SK-N-SH treated with all-trans-retinoic acid at 6 μM for 48 hours (cell line): ENCODE results near the gene ROBO1.
A peak's percentile ranks its signal among the peaks of the same experiment; 100 is the strongest.

ENCODE experiments used
- ATAC-seq: fragments of 200-7000 bp; cut with Tn5 transposase; 3 replicates; pipeline ENCODE4 v1.9.1; 2020; ENCODE audit warnings: mild to moderate bottlenecking, moderate library complexity
- ARNTL ChIP-seq: fragments of 450-650 bp; formaldehyde crosslinking; IDR thresholded peaks from 2 replicates; pipeline ENCODE4 v1.5.0; 2020; ENCODE audit warnings: low read depth, mild to moderate bottlenecking, moderate library complexity, borderline replicate concordance
- BACH2 ChIP-seq: fragments of 250-450 bp; sonication (Bioruptor Pico); IDR thresholded peaks from 2 replicates; pipeline ENCODE4 v1.9.0; 2021; ENCODE audit warnings: mild to moderate bottlenecking, borderline replicate concordance
- CREB5 ChIP-seq: fragments of 250-450 bp; sonication (Bioruptor Pico); IDR thresholded peaks from 2 replicates; pipeline ENCODE4 v1.5.1; 2020; ENCODE audit warnings: low read depth, mild to moderate bottlenecking, moderate library complexity
- CSRNP3 ChIP-seq: fragments of 250-450 bp; sonication (Bioruptor Pico); IDR thresholded peaks from 2 replicates; pipeline ENCODE4 v1.5.1; 2021; ENCODE audit warnings: mild to moderate bottlenecking, moderate library complexity
- ESRRG ChIP-seq: fragments of 250-450 bp; sonication (Bioruptor Pico); IDR thresholded peaks from 2 replicates; pipeline ENCODE4 v1.6.1; 2021; ENCODE audit warnings: mild to moderate bottlenecking
- GLIS3 ChIP-seq: fragments of 250-450 bp; sonication (Bioruptor Pico); IDR thresholded peaks from 2 replicates; pipeline ENCODE4 v1.5.0; 2020; ENCODE audit warnings: mild to moderate bottlenecking, moderate library complexity
- PATZ1 ChIP-seq: fragments of 250-450 bp; sonication (Bioruptor Pico); IDR thresholded peaks from 2 replicates; pipeline ENCODE4 v1.8.0; 2020; ENCODE audit warnings: mild to moderate bottlenecking, moderate library complexity, borderline replicate concordance
- POU6F1 ChIP-seq: fragments of 250-450 bp; sonication (Bioruptor Pico); IDR thresholded peaks from 2 replicates; pipeline ENCODE4 v1.8.0; 2021; ENCODE audit warnings: low read depth, mild to moderate bottlenecking, moderate library complexity, borderline replicate concordance
- PPARA ChIP-seq: fragments of 250-450 bp; sonication (Bioruptor Pico); IDR thresholded peaks from 2 replicates; pipeline ENCODE4 v1.5.0; 2020; ENCODE audit warnings: mild to moderate bottlenecking, borderline replicate concordance
- TCF4 ChIP-seq: fragments of 250-450 bp; sonication (Bioruptor Pico); IDR thresholded peaks from 2 replicates; pipeline ENCODE4 v1.8.0; 2021; ENCODE audit warnings: mild to moderate bottlenecking, moderate library complexity, borderline replicate concordance
- TOX ChIP-seq: fragments of 250-450 bp; sonication (Bioruptor Pico); IDR thresholded peaks from 2 replicates; pipeline ENCODE4 v1.8.0; 2021; ENCODE audit warnings: mild to moderate bottlenecking, moderate library complexity, borderline replicate concordance
- TSHZ2 ChIP-seq: fragments of 250-450 bp; sonication (Bioruptor Pico); IDR thresholded peaks from 2 replicates; pipeline ENCODE4 v1.5.0; 2020; ENCODE audit warnings: mild to moderate bottlenecking, moderate library complexity
- ZC3H10 ChIP-seq: fragments of 250-450 bp; sonication (Bioruptor Pico); IDR thresholded peaks from 2 replicates; pipeline ENCODE4 v1.5.1; 2021; ENCODE audit warnings: mild to moderate bottlenecking, moderate library complexity
- ZFP3 ChIP-seq: fragments of 250-450 bp; sonication (Bioruptor Pico); IDR thresholded peaks from 2 replicates; pipeline ENCODE4 v1.5.0; 2020; ENCODE audit warnings: mild to moderate bottlenecking, moderate library complexity
- ZFP30 ChIP-seq: fragments of 450-650 bp; formaldehyde crosslinking; IDR thresholded peaks from 2 replicates; pipeline ENCODE4 v1.5.0; 2022; ENCODE audit warnings: mild to moderate bottlenecking, moderate library complexity
- ZNF70 ChIP-seq: fragments of 450-650 bp; formaldehyde crosslinking; IDR thresholded peaks from 2 replicates; pipeline ENCODE4 v1.5.0; 2020; ENCODE audit warnings: mild to moderate bottlenecking, moderate library complexity
- ZNF8 ChIP-seq: fragments of 450-650 bp; formaldehyde crosslinking; IDR thresholded peaks from 2 replicates; pipeline ENCODE4 v1.5.0; 2020; ENCODE audit warnings: mild to moderate bottlenecking, moderate library complexity

ROBO1 gene

GRCh38 chr3:78736863-78737262 lies 1030.9 kb downstream of the ROBO1 start:
- TF ChIP-seq PATZ1 (CRISPR knock-in tag) (no peak), CSRNP3 (CRISPR knock-in tag) (no peak), ARNTL (CRISPR knock-in tag) (no peak), ZNF8 (no peak), ESRRG (no peak), TCF4 (CRISPR knock-in tag) (no peak), POU6F1 (CRISPR knock-in tag) (no peak), TOX (CRISPR knock-in tag) (no peak), TSHZ2 (CRISPR knock-in tag) (no peak), ZFP30 (CRISPR knock-in tag) (no peak), PPARA (CRISPR knock-in tag) (no peak)
- ATAC-seq = no peak

- peak; percentile 92 for ATAC-seq
- TF ChIP-seq ESRRG (no peak), GLIS3 (CRISPR knock-in tag) (no peak), BACH2 (CRISPR knock-in tag) (no peak), ZFP3 (no peak), ZNF70 (CRISPR knock-in tag) (no peak), PPARA (CRISPR knock-in tag) (no peak), ZNF8 (no peak), CREB5 (CRISPR knock-in tag) (no peak), ARNTL (CRISPR knock-in tag) (no peak), ZC3H10 (no peak), TCF4 (CRISPR knock-in tag) (no peak)
Measured at GRCh38 chr3:78734048-78734637, 1033.7 kb downstream of the ROBO1 start.

- TF ChIP-seq CREB5 (CRISPR knock-in tag) (no peak), TCF4 (CRISPR knock-in tag) (0 out of 2 replicates have a peak, but pooled peaks have one; percentile 29)
- no peak for ATAC-seq
Measured at GRCh38 chr3:78732893-78733292, 1034.9 kb downstream of the ROBO1 start.
